GM18870 (cell line): ENCODE measurements around the gene SLC7A10.
"Not testable (repeated sequence)": the region's sequence is repeated elsewhere in the genome, so short reads cannot be mapped to it uniquely, and the experiment has no call there.

ENCODE experiments used
- ATAC-seq: cut with Tn5 transposase; IDR thresholded peaks from one replicate; pipeline ENCODE4 v1.9.1; 2021; ENCODE audit warnings: moderate library complexity; ENCODE audit not compliant: unreplicated experiment

SLC7A10 gene

GRCh38 chr19:33187183-33187540 lies 38.5 kb downstream of the SLC7A10 start:
- no peak for ATAC-seq

- no peak for ATAC-seq
Observed at GRCh38 chr19:33186431-33187182, 39.0 kb downstream of the SLC7A10 start.

GRCh38 chr19:33177417-33177979 lies 48.2 kb downstream of the SLC7A10 start:
- peak; percentile 14 for ATAC-seq

- peak; percentile 86 for ATAC-seq
Observed at GRCh38 chr19:33176670-33177416, 48.8 kb downstream of the SLC7A10 start.

- no peak for ATAC-seq
Observed at GRCh38 chr19:33175886-33176669, 49.6 kb downstream of the SLC7A10 start.

GRCh38 chr19:33175156-33175782 lies 50.4 kb downstream of the SLC7A10 start:
- ATAC-seq = no peak

GRCh38 chr19:33174186-33174585 lies 51.5 kb downstream of the SLC7A10 start:
- no peak for ATAC-seq

- no peak for ATAC-seq
Observed at GRCh38 chr19:33171916-33172359, 53.7 kb downstream of the SLC7A10 start.

- no peak for ATAC-seq
Observed at GRCh38 chr19:33171222-33171795, 54.3 kb downstream of the SLC7A10 start.

- no peak for ATAC-seq
Observed at GRCh38 chr19:33168528-33168927, 57.1 kb downstream of the SLC7A10 start.

GRCh38 chr19:33167438-33167837 lies 58.2 kb downstream of the SLC7A10 start:
- ATAC-seq = no peak

GRCh38 chr19:33166037-33166436 lies 59.6 kb downstream of the SLC7A10 start:
- ATAC-seq = not testable (repeated sequence)

GRCh38 chr19:33163481-33163880 lies 62.2 kb downstream of the SLC7A10 start:
- ATAC-seq = no peak

- ATAC-seq = no peak
Observed at GRCh38 chr19:33161201-33161600, 64.4 kb downstream of the SLC7A10 start.

GRCh38 chr19:33159893-33160292 lies 65.8 kb downstream of the SLC7A10 start:
- no peak for ATAC-seq

- ATAC-seq = no peak
Observed at GRCh38 chr19:33159149-33159548, 66.5 kb downstream of the SLC7A10 start.
